Coronary artery (tissue), 2 donors: Measurements from ENCODE around the gene MOGAT2.
"Not testable (repeated sequence)": the region's sequence is repeated elsewhere in the genome, so short reads cannot be mapped to it uniquely, and the experiment has no call there.

Source experiments
- DNase-seq: peaks from one replicate; pipeline ENCODE4 v3.0.0-alpha.2; 2017; ENCODE audit warnings: low spot score
- H3K27ac ChIP-seq, 2 donors: fragments of 200-600 bp; sonication (generic); one replicate each; pipeline ENCODE4 v1.5.1; 2016 to 2019
- H3K4me3 ChIP-seq: fragments of 200-600 bp; sonication (generic); 2 replicates; pipeline ENCODE4 v1.5.1; 2016; ENCODE audit warnings: mild to moderate bottlenecking, moderate library complexity
- CTCF ChIP-seq: fragments of 200-600 bp; sonication (generic); IDR thresholded peaks from one replicate; pipeline ENCODE4 v1.5.1; 2019; ENCODE audit warnings: antibody characterized with exemption

The MOGAT2 gene

GRCh38 chr11:75731095-75731494 is 13.5 kb downstream of the MOGAT2 start:
- TF ChIP-seq CTCF = no peak
- Histone ChIP-seq H3K4me3 (no peak overlapping the region), H3K27ac (no peak overlapping the region)
- no peak for DNase-seq

DNA sequence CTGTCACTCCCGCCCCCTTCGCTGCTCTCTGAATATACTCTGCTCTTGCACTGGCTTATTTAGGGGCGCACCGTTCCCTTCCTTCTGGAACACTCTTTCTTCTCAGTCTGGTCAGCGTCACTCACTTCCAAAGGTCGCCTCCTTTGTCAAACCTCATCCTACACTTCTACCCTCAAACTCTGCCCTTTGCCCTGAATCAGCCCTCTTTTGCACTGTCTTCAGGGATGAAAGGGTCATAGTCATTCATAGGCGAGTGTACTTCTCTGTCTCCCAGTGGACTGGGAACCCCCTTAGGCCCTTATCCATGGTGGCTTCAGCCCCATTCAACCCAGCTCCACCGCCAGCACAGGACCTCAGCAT is 15.4 kb downstream of the MOGAT2 start:
- no peak for TF ChIP-seq CTCF
- DNase-seq = no peak
- Histone ChIP-seq H3K4me3 (no peak overlapping the region), H3K27ac (no peak overlapping the region)

GRCh38 chr11:75733431-75734107 is 15.9 kb downstream of the MOGAT2 start:
- Histone ChIP-seq H3K27ac (no peak overlapping the region), H3K4me3 (no peak overlapping the region)
- TF ChIP-seq CTCF = no peak
- DNase-seq = no peak

DNA sequence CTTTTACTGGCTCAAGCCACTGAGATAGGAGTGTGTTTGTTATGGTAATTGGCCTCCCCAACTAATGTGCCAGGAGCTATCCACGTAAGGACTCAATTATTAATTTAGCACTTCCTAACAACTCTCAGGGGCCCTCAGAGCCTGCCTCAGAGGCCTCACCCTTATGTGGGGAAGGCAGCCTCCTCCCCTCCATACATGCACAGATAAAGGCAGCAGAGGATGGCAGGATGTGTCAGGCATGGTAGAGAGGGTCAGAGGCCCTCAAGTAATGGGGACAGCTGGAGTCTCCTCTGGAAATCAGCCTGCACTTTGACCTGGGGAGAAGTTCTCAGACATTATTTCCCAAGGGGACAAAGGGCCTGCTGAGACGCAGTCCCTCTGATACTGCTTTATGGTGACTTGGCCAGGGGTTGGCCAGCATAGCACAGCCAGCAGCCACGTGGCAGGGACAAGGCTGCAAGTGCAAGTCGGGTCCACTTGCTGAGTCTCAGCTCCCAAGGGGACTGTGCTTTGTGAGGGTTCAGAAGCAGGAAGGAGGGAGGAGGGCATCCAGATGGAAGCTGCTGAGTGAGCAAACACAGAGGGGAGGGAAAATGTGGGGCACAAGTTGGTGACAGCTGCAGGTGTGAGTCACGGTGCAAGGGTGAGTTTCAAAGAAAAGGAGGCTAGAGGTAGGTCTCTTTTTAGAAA is 17.0 kb downstream of the MOGAT2 start:
- Histone ChIP-seq H3K27ac (no peak overlapping the region), H3K4me3 (no peak overlapping the region)
- no peak for TF ChIP-seq CTCF
- DNase-seq = no peak

DNA sequence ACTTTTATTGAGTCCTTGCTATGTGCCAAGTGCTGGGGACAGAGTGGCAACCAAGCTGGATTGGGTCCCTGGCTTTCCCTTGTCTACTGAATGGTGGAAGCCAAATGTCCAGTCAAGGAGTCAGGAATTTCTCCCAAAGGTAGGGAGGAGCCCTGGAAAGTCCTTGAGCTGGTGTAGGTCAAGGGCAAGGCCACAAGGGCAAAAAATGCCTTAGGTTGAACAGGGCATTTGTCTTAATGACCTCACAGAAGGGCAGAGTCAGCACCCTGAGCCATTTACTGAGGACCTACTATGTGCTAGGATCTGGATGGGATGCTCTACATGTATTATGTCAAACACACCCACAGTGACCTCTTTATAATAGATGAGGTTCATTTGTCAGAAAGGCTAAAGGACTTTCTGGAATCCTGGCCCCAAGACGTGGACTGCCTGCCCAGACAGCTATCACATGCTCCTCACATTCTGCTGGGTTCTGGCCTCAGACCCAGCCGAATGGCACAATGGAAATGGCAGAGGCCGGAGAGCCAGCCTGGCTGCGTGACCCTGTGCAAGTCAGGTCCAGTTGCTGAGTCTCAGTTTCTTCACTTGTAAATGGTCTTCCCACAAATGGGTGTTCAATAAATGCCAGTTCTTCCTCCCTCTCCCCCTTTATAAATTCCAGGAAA is 17.7 kb downstream of the MOGAT2 start:
- Histone ChIP-seq H3K4me3 (no peak overlapping the region), H3K27ac (no peak overlapping the region)
- no peak for DNase-seq
- no peak for TF ChIP-seq CTCF

DNA sequence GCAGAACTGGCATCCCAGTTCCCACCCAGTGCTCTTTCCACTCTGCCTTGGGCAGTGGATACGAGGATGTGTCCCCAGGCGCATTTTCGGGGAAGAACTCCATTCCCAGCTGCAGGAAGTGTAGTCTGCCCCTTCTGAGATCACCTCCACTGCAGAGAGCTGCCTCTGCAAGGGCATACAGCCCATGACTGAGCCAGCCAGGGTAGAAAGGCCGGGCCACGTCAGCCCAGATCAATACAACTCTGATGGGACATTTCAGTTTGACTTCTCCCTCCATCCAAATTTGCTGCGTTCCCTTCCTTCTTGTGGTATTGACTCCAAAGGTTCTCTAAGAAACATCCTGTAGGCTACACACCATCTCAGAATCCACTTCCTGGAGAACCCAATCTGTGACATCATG is 19.7 kb downstream of the MOGAT2 start:
- no peak for DNase-seq
- no peak overlapping the region for H3K4me3 ChIP-seq
- TF ChIP-seq CTCF = no peak
- H3K27ac ChIP-seq = no peak overlapping the region

GRCh38 chr11:75740681-75741080 is 23.0 kb downstream of the MOGAT2 start:
- no peak overlapping the region for H3K27ac ChIP-seq
- H3K4me3 ChIP-seq = no peak overlapping the region
- TF ChIP-seq CTCF = no peak
- DNase-seq = no peak

GRCh38 chr11:75743159-75743558 is 25.5 kb downstream of the MOGAT2 start:
- not testable (repeated sequence) for H3K27ac ChIP-seq, DNase-seq, H3K4me3 ChIP-seq
